GM21360 (cell line): ENCODE measurements around the gene METRNL.
"Not testable (repeated sequence)": the region's sequence is repeated elsewhere in the genome, so short reads cannot be mapped to it uniquely, and the experiment has no call there.

Source experiments
- ATAC-seq: cut with Tn5 transposase; IDR thresholded peaks from one replicate; pipeline ENCODE4 v1.9.1; 2021; ENCODE audit warnings: mild to moderate bottlenecking, moderate library complexity; ENCODE audit not compliant: unreplicated experiment

The METRNL gene

GRCh38 chr17:83118071-83118841 lies 38.8 kb downstream of the METRNL start:
- no peak for ATAC-seq

GRCh38 chr17:83119987-83120864 lies 40.8 kb downstream of the METRNL start:
- ATAC-seq = peak; percentile 76

- not testable (repeated sequence) for ATAC-seq
These were observed 42.1 kb downstream of the METRNL start for GRCh38 chr17:83121473-83121872.

GRCh38 chr17:83121921-83122820 lies 42.8 kb downstream of the METRNL start:
- ATAC-seq = no peak

GRCh38 chr17:83122834-83123233 lies 43.4 kb downstream of the METRNL start:
- no peak for ATAC-seq

- ATAC-seq = no peak
These were observed 44.7 kb downstream of the METRNL start for GRCh38 chr17:83123896-83124801.

GRCh38 chr17:83124871-83125514 lies 45.6 kb downstream of the METRNL start:
- no peak for ATAC-seq

- ATAC-seq = no peak
These were observed 46.3 kb downstream of the METRNL start for GRCh38 chr17:83125515-83126274.

GRCh38 chr17:83126275-83126811 lies 46.9 kb downstream of the METRNL start:
- ATAC-seq = no peak

- ATAC-seq = no peak
These were observed 48.2 kb downstream of the METRNL start for GRCh38 chr17:83127431-83128160.

GRCh38 chr17:83128306-83129240 lies 49.2 kb downstream of the METRNL start:
- ATAC-seq = no peak

GRCh38 chr17:83129676-83130075 lies 50.3 kb downstream of the METRNL start:
- ATAC-seq = no peak

- no peak for ATAC-seq
These were observed 52.1 kb downstream of the METRNL start for GRCh38 chr17:83131401-83132011.

GRCh38 chr17:83132251-83133081 lies 53.1 kb downstream of the METRNL start:
- ATAC-seq = no peak
